ENCODE measurements around the gene SLC35B2.

The SLC35B2 gene

GRCh38 chr6:44207966-44208365, 49.4 kb downstream of the SLC35B2 start:
- no peak for DNase-seq (ENCODE audit: low read depth)
- H3K4me3 ChIP-seq (ENCODE audit: low read depth, low read length), result no peak overlapping the region
